ENCODE measurements around the gene USP15. TPM values are rescaled to one million over a fixed set of nuclear protein-coding genes. Genes with fewer than 3 reads are reported as not detected.
A peak's percentile ranks its signal among the peaks of the same experiment; 100 is the strongest.
"Not testable (repeated sequence)": the region's sequence is repeated elsewhere in the genome, so short reads cannot be mapped to it uniquely, and the experiment has no call there.

Gene USP15
- total and polyA plus RNA-seq, 4 donors, result 16.3 to 102 (median 66.1) TPM

GRCh38 chr12:62429457-62429856 is 169.3 kb downstream of the USP15 start:
- ATAC-seq (ENCODE audit: low FRiP score), result no peak
- intact Hi-C loops (cut with DNase I), result no loop called here
- H3K27ac ChIP-seq (ENCODE audit: low read depth in 1 of 2, low read length in 2 of 2), result no peak overlapping the region
- H3K9me3 ChIP-seq (ENCODE audit: control insufficient read depth, low read length), result peaks cover 1% of the 10 kb centered on the region
- H3K4me3 ChIP-seq (ENCODE audit: low read length in 2 of 2), result no peak overlapping the region
- H3K36me3 ChIP-seq (ENCODE audit: control insufficient read depth in 1 of 2, insufficient read depth in 2 of 2, low read length in 1 of 2), result no peaks in the 10 kb centered on the region
- no peaks in the 10 kb centered on the region for H3K27me3 ChIP-seq (ENCODE audit: control insufficient read depth in 1 of 2, insufficient read depth in 2 of 2, low read length in 1 of 2)
- H3K4me1 ChIP-seq (ENCODE audit: control insufficient read depth in 1 of 2, insufficient read depth in 2 of 2, low read length in 2 of 2), result no peaks in the 10 kb centered on the region
- no peak for DNase-seq

DNA sequence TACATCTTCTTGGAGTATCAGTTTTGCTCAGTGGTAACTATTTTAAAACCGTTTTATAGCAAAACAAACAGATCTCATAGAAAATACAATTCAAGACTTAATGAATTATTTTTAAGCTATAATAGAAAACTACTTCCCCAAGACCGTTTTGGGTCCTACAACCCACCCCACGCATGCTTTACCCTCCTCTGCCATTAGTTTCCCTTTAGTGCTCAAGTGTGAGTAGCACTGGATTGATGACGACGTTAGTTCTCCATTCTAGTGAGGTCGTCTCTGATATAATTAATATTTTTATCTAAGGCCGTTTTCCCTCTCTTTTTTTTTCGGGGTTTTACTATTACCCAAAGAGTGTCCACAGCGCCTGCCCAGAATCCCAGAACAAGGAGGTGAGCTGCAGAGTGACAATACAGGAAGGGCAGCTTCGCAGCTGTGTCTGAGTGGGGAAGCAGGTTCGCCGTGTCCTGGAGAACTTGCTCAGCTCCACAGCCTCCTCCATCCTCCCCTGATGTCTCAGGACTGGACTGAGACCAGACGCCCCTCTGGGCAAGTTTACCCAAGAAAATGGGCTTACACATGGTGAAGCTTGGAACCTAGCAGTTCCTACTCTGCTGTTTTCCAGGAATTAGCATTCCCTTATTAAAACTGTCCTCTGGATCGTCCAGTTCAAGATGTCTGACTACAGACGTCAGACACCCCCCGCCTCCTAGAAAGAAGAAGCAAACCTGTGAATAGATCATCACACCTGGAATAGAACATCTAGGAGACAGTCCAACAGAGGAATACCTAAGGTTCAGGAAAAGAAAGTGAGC is 174.5 kb downstream of the USP15 start:
- Histone ChIP-seq H3K27ac (ENCODE audit: low read depth in 1 of 2, low read length in 2 of 2) (no peak overlapping the region), H3K4me3 (ENCODE audit: low read length in 2 of 2) (peak overlapping the region; percentile 23 to 32), H3K36me3 (ENCODE audit: control insufficient read depth in 1 of 2, insufficient read depth in 2 of 2, low read length in 1 of 2) (no peaks in the 10 kb centered on the region), H3K9me3 (ENCODE audit: control insufficient read depth, low read length) (no peaks in the 10 kb centered on the region), H3K27me3 (ENCODE audit: control insufficient read depth in 1 of 2, insufficient read depth in 2 of 2, low read length in 1 of 2) (no peaks in the 10 kb centered on the region), H3K4me1 (ENCODE audit: control insufficient read depth in 1 of 2, insufficient read depth in 2 of 2, low read length in 2 of 2) (no peaks in the 10 kb centered on the region)
- WGBS, 2 donors, result 47 to 49% methylated on average over 16 of the region's 16 CpGs
- ATAC-seq (ENCODE audit: low FRiP score) (peak; percentile 20), DNase-seq (no peak)
- intact Hi-C loops (cut with DNase I), result loop anchor here (5.0 to 10.0 kb wide), 3 partner anchors 170 to 363 kb away; partner anchors contain the start of gene USP15 (in 1 of the 2)

DNA sequence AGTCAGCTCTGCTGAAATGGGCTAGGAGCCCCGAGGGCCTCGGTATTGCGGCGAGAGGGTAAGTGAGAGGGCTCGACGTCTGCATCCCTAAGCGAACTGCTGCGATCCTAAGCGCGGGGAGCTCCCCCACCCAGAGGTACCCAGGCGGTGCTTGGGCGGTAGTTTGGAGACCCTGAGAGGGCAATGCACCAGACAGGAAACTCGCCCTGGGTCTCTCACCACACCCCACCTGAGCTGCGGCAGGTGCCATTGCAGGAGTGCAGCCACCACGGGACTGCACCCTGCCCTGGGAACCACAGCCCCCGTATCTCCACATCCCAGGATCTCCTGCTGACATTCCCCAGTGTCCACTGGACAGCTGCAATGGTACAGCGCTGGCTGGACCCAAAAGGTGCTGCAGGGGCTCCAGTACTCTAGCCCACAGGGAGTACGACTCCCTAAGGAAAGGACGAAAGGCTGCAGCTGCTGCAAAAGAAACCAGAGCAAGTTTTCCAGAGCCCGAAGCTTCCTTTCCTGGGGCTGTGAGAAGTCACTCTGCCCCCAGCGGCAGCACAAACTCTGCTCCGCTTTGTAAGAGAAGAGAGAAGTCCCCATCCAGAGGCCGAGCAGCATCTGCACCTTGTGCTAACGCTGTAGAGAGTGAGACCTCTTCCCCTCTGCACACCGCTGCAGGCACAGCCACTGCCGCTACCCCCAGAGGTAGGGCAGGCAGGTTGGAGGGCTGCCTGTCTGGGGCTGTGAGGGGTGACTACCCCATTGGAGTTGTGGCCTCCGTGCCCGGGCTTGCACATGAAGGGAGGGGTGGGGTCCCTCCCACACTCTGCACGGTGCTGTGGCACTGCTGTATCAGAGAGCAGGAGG is 175.3 kb downstream of the USP15 start:
- no peaks in the 10 kb centered on the region for H3K9me3 ChIP-seq (ENCODE audit: control insufficient read depth, low read length)
- H3K4me1 ChIP-seq (ENCODE audit: control insufficient read depth in 1 of 2, insufficient read depth in 2 of 2, low read length in 2 of 2), result no peaks in the 10 kb centered on the region
- peak overlapping the region; percentile 23 to 32 for H3K4me3 ChIP-seq (ENCODE audit: low read length in 2 of 2)
- ATAC-seq (ENCODE audit: low FRiP score) (peak; percentile 87), DNase-seq (peak; percentile 77 to 78)
- no peak overlapping the region for H3K27ac ChIP-seq (ENCODE audit: low read depth in 1 of 2, low read length in 2 of 2)
- 1% methylated on average over 26 to 29 of the region's 29 CpGs for WGBS, 2 donors
- intact Hi-C loops (cut with DNase I), result loop anchor here (5.0 to 10.0 kb wide), 3 partner anchors 171 to 362 kb away; partner anchors contain the start of gene USP15 (in 1 of the 2)
- no peaks in the 10 kb centered on the region for H3K36me3 ChIP-seq (ENCODE audit: control insufficient read depth in 1 of 2, insufficient read depth in 2 of 2, low read length in 1 of 2)
- H3K27me3 ChIP-seq (ENCODE audit: control insufficient read depth in 1 of 2, insufficient read depth in 2 of 2, low read length in 1 of 2), result no peaks in the 10 kb centered on the region

GRCh38 chr12:62436164-62436503 is 175.9 kb downstream of the USP15 start:
- Histone ChIP-seq H3K9me3 (ENCODE audit: control insufficient read depth, low read length) (no peaks in the 10 kb centered on the region), H3K4me3 (ENCODE audit: low read length in 2 of 2) (peak overlapping the region in 1 of 2 donors; percentile 23), H3K36me3 (ENCODE audit: control insufficient read depth in 1 of 2, insufficient read depth in 2 of 2, low read length in 1 of 2) (no peaks in the 10 kb centered on the region), H3K4me1 (ENCODE audit: control insufficient read depth in 1 of 2, insufficient read depth in 2 of 2, low read length in 2 of 2) (no peaks in the 10 kb centered on the region), H3K27ac (ENCODE audit: low read depth in 1 of 2, low read length in 2 of 2) (no peak overlapping the region), H3K27me3 (ENCODE audit: control insufficient read depth in 1 of 2, insufficient read depth in 2 of 2, low read length in 1 of 2) (no peaks in the 10 kb centered on the region)
- DNase-seq, result peak in 1 of 2 donors; percentile 47
- no peak for ATAC-seq (ENCODE audit: low FRiP score)
- WGBS, 2 donors, result 63 to 71% methylated on average over 12 of the region's 12 CpGs
- intact Hi-C loops (cut with DNase I), result loop anchor here (5.0 to 10.0 kb wide), 3 partner anchors 171 to 361 kb away; partner anchors contain the start of gene USP15 (in 1 of the 2)

GRCh38 chr12:62438098-62438692 is 178.0 kb downstream of the USP15 start:
- Histone ChIP-seq H3K27ac (ENCODE audit: low read depth in 1 of 2, low read length in 2 of 2) (no peak overlapping the region), H3K36me3 (ENCODE audit: control insufficient read depth in 1 of 2, insufficient read depth in 2 of 2, low read length in 1 of 2) (no peaks in the 10 kb centered on the region), H3K9me3 (ENCODE audit: control insufficient read depth, low read length) (no peaks in the 10 kb centered on the region), H3K27me3 (ENCODE audit: control insufficient read depth in 1 of 2, insufficient read depth in 2 of 2, low read length in 1 of 2) (no peaks in the 10 kb centered on the region), H3K4me1 (ENCODE audit: control insufficient read depth in 1 of 2, insufficient read depth in 2 of 2, low read length in 2 of 2) (no peaks in the 10 kb centered on the region), H3K4me3 (ENCODE audit: low read length in 2 of 2) (no peak overlapping the region)
- ATAC-seq (ENCODE audit: low FRiP score) (peak; percentile 77), DNase-seq (peak in 1 of 2 donors; percentile 51)
- 7 to 10% methylated on average over 6 of the region's 6 CpGs for WGBS, 2 donors
- intact Hi-C loops (cut with DNase I), result loop anchor here (5.0 to 10.0 kb wide), 3 partner anchors 173 to 359 kb away; partner anchors contain the start of gene USP15 (in 1 of the 2)

GRCh38 chr12:62446754-62447452 is 186.7 kb downstream of the USP15 start:
- Histone ChIP-seq H3K36me3 (ENCODE audit: control insufficient read depth in 1 of 2, insufficient read depth in 2 of 2, low read length in 1 of 2) (no peaks in the 10 kb centered on the region), H3K27me3 (ENCODE audit: control insufficient read depth in 1 of 2, insufficient read depth in 2 of 2, low read length in 1 of 2) (no peaks in the 10 kb centered on the region), H3K9me3 (ENCODE audit: control insufficient read depth, low read length) (peaks cover 3% of the 10 kb centered on the region), H3K4me1 (ENCODE audit: control insufficient read depth in 1 of 2, insufficient read depth in 2 of 2, low read length in 2 of 2) (no peaks in the 10 kb centered on the region), H3K4me3 (ENCODE audit: low read length in 2 of 2) (no peak overlapping the region), H3K27ac (ENCODE audit: low read depth in 1 of 2, low read length in 2 of 2) (no peak overlapping the region)
- WGBS, 2 donors, result 43 to 45% methylated on average over 2 of the region's 2 CpGs
- no peak for ATAC-seq (ENCODE audit: low FRiP score)
- DNase-seq, result no peak
- intact Hi-C loops (cut with DNase I), result no loop called here

DNA sequence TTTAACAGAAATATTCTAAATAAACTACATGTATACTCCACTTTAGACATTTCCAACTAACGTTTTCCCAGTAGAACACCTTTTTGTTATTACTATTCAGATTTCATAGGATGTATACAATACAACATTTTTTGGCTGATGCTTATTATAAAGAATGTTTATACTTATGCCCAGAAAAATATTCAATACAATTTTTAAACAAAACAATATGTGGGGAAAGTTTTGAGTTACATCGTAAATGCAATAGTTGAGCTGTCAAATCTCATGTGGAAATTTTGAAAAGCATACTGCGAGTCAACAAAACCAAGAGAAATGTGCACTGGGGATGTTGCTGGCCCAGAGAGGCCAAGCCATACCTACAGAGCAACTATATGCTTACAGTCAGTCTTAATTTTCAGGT is 188.2 kb downstream of the USP15 start:
- H3K4me3 ChIP-seq (ENCODE audit: low read length in 2 of 2), result no peak overlapping the region
- intact Hi-C loops (cut with DNase I), result no loop called here
- no peak for DNase-seq
- WGBS, 2 donors, result 72 to 75% methylated on average over 3 of the region's 3 CpGs
- H3K27me3 ChIP-seq (ENCODE audit: control insufficient read depth in 1 of 2, insufficient read depth in 2 of 2, low read length in 1 of 2), result no peaks in the 10 kb centered on the region
- no peak overlapping the region for H3K27ac ChIP-seq (ENCODE audit: low read depth in 1 of 2, low read length in 2 of 2)
- no peak for ATAC-seq (ENCODE audit: low FRiP score)
- no peaks in the 10 kb centered on the region for H3K4me1 ChIP-seq (ENCODE audit: control insufficient read depth in 1 of 2, insufficient read depth in 2 of 2, low read length in 2 of 2)
- H3K36me3 ChIP-seq (ENCODE audit: control insufficient read depth in 1 of 2, insufficient read depth in 2 of 2, low read length in 1 of 2), result no peaks in the 10 kb centered on the region
- H3K9me3 ChIP-seq (ENCODE audit: control insufficient read depth, low read length), result peaks cover 3% of the 10 kb centered on the region

DNA sequence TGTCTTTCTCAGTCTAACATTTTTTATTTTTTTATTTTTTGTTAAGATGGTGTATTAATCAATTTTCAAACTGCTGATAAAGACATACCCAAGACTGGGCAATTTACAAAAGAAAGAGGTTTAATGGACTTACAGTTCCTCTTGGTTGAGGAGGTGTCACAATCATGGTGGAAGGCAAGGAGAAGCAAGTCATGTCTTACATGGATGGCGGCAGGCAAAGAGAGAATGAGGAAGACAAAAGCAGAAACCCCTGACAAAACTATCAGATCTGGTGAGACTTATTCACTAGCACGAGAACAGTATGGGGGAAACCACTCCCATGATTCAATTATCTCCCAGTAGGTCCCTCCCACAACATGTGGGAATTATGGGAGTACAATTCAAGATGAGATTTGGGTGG is 195.2 kb downstream of the USP15 start:
- H3K27me3 ChIP-seq (ENCODE audit: control insufficient read depth in 1 of 2, insufficient read depth in 2 of 2, low read length in 1 of 2); ATAC-seq (ENCODE audit: low FRiP score); H3K27ac ChIP-seq (ENCODE audit: low read depth in 1 of 2, low read length in 2 of 2); H3K4me3 ChIP-seq (ENCODE audit: low read length in 2 of 2); H3K9me3 ChIP-seq (ENCODE audit: control insufficient read depth, low read length); H3K4me1 ChIP-seq (ENCODE audit: control insufficient read depth in 1 of 2, insufficient read depth in 2 of 2, low read length in 2 of 2); intact Hi-C loops (cut with DNase I); H3K36me3 ChIP-seq (ENCODE audit: control insufficient read depth in 1 of 2, insufficient read depth in 2 of 2, low read length in 1 of 2); DNase-seq: not testable (repeated sequence)
- 43 to 65% methylated on average over 2 of the region's 2 CpGs for WGBS, 2 donors

All from aorta (tissue), 5 donors.